Fibroblast of mammary gland (primary cell): Measurements from ENCODE around the gene CARD19.
A peak's percentile ranks its signal among the peaks of the same experiment; 100 is the strongest.

Experiments used
- DNase-seq: peaks from one replicate; pipeline ENCODE4 v3.0.0-alpha.2; 2010; ENCODE audit warnings: low read depth
- H3K4me3 ChIP-seq: 2 replicates; pipeline ENCODE4 v1.5.1; 2011; ENCODE audit warnings: low read depth, mild to moderate bottlenecking, low read length, moderate library complexity; ENCODE audit not compliant: control insufficient read depth
- CTCF ChIP-seq: conservative IDR thresholded peaks from 2 replicates; pipeline ENCODE4 v1.5.1; 2011; ENCODE audit warnings: low read depth, low read length, inconsistent platforms; ENCODE audit not compliant: control insufficient read depth, insufficient read depth

The CARD19 gene

GRCh38 chr9:93065135-93065720 lies 30.8 kb upstream of the CARD19 start:
- no peak for DNase-seq

GRCh38 chr9:93066978-93067603 lies 28.9 kb upstream of the CARD19 start:
- no peak for TF ChIP-seq CTCF
- peak; percentile 32 for DNase-seq
- no peak overlapping the region for H3K4me3 ChIP-seq

More at GRCh38 chr9:93065135-93065720, 30.8 kb upstream of the CARD19 start:
- no peak overlapping the region for H3K4me3 ChIP-seq
- no peak for TF ChIP-seq CTCF

- no peak overlapping the region for H3K4me3 ChIP-seq
- TF ChIP-seq CTCF: no peak
- no peak for DNase-seq
Measured at GRCh38 chr9:93068956-93069355, 27.1 kb upstream of the CARD19 start.

- no peak overlapping the region for H3K4me3 ChIP-seq
- no peak for TF ChIP-seq CTCF
- DNase-seq: peak; percentile 72
Measured at GRCh38 chr9:93071464-93071863, 24.6 kb upstream of the CARD19 start.

GRCh38 chr9:93072383-93072795 lies 23.6 kb upstream of the CARD19 start:
- no peak overlapping the region for H3K4me3 ChIP-seq
- peak; percentile 78 for DNase-seq
- TF ChIP-seq CTCF: no peak

- no peak for DNase-seq
- TF ChIP-seq CTCF: no peak
- H3K4me3 ChIP-seq: no peak overlapping the region
Measured at GRCh38 chr9:93076101-93076791, 19.8 kb upstream of the CARD19 start.
